GM18861 (cell line): ENCODE data around the gene ARHGAP10.

Experiments
- ATAC-seq: cut with Tn5 transposase; IDR thresholded peaks from one replicate; pipeline ENCODE4 v1.9.1; 2021; ENCODE audit not compliant: unreplicated experiment

The ARHGAP10 gene

DNA sequence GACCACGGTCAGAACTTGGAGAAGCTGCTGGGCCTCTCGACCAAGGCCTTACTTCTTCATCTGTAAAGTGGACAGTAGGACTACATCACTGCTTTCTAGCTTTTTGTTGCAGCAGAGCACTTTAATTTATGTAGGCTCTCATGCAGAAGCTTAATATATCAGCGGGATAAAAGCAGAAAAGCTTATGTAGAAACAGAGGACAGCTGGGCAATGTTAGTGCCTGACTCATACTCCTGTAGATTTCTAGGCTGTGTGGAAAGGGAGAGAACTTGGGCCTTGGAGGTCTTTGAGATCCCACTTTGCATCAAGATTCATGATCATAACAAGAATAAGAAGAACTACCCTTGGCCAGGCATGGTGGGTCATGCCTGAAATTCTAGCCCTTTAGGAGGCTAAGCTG lies 91.2 kb downstream of the ARHGAP10 start:
- no peak for ATAC-seq

GRCh38 chr4:147824316-147824715 lies 92.4 kb downstream of the ARHGAP10 start:
- ATAC-seq, result no peak

GRCh38 chr4:147824884-147825283 lies 93.0 kb downstream of the ARHGAP10 start:
- no peak for ATAC-seq

DNA sequence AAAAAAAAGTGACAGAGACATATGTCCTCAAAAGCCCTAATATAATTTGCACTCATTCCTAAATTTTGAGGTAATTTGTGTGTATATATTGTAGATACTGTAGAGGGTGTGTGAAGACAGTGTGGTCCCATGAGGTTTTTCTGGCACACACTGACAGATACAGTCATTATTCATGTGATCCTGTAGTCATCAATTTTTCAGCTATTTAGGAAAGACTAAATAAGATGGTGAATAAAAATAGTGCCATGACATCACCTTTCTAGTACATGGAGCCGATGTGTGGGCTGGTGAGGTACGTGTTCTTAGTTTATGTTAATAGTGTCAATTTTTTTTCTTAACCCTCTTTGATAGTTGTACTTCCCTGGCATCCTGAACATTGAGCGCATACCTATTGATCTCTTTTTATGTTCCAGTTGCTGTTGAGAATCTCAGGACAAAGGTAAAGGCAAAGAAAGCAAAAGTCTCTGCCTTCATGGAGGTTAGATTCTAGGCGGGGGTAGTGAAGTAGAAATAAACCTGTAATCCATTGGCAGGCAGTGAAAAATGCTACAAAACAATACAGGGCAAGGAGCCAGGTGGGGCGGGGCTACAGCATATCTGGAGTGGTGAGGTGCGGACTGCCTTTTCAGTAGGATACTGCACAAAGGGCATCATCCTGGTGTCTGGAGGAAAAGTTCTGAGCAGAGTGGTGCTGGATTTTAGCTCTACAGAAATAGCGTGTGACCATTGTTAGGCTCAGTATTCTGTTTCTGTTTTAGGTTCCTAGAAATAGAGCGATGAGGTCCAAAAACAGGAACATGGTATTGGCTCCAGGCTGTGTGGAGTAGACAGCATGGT lies 93.8 kb downstream of the ARHGAP10 start:
- ATAC-seq, result no peak

DNA sequence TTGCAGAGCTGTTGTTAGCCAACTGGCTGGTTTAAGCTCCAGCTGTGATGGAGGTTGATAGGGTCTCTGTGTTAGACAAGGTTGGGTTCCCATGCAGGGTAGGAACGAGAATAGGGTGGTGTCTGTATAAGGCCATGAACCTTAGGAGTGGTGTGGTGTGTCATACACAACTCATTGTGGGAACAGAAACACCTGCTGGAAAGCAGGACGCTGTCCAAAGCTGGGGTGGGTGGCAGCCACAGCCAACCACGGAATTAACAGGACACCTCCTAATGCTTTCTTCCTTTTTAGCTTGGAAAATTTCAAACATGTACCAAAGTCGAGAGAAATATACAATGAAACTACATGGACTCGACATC lies 94.4 kb downstream of the ARHGAP10 start:
- ATAC-seq, result no peak

GRCh38 chr4:147828331-147828905 lies 96.5 kb downstream of the ARHGAP10 start:
- no peak for ATAC-seq

DNA sequence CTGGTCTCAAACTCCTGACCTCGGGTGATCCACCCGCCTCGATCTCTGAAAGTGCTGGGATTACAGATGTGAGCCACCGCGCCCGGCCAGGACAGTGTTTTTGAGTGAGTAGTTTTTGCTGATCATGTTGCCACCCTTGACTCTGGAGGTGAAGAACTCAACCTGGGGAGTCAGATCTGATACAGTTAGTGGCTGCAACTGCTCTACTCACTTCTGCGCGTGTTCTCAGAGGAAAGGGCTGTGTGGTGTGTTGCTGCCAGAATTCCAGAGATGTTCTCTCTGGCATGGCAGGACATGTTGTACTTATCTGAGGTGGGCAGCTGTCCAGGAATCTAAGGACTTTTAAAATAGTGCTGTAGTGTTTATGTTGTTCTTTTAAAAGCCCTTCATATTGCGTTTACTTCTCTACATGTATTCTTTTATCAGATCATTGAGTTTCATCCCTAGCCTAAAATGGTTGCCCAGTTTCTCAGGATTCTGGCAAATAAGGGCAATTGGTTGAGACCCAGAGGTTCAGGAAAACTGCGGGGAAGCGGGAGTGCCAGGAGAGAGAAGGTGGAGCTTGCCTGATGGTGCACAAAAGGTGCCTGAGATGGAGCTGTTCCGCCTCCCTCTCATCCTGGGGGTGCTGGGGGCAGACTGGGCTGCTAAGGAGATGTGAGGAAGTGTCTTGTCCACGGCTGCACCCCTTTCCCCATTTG lies 97.7 kb downstream of the ARHGAP10 start:
- ATAC-seq, result no peak

- ATAC-seq, result no peak
Measured at GRCh38 chr4:147830102-147830463, 98.2 kb downstream of the ARHGAP10 start.

DNA sequence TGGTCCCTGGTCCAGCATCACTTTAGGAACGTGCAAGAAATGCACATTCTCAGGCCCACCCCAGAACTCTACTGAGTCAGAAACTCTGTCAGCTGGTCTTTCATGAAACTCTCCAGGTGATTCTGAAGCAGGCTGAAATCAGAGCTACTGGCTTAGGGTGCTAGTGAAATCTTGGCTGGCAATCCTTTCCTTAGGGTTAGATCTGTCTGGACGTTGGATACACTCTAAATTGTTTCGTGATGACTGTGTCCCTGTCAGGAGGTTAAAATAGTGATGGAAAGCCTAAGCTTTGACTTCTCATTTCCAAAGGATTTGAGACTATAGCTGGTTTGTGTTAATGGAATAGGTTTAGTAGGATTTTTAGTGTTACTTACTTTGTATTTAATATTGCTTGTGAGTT lies 99.1 kb downstream of the ARHGAP10 start:
- ATAC-seq, result no peak

GRCh38 chr4:147831551-147832171 lies 99.8 kb downstream of the ARHGAP10 start:
- ATAC-seq, result no peak

- no peak for ATAC-seq
Measured at GRCh38 chr4:147833254-147833653, 101.4 kb downstream of the ARHGAP10 start.

DNA sequence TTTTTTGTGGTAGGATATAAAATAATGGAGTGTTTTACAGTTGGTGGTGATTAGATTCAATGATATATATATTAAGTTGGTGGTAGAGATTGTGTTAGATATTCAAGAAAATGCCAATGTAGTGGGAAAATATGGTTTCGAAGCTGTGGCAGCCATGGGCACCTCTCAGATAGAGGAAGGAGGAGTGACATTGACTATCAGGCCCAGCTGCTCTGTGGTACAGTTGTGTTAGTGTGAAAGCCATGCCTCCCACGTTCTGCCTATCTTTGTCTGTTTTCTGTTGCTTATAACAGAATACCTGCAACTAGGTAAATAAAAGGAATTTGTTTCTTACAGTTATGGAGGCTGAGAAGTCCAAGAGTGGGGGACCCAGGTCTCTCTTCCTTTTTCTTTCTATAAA lies 101.9 kb downstream of the ARHGAP10 start:
- ATAC-seq, result no peak

DNA sequence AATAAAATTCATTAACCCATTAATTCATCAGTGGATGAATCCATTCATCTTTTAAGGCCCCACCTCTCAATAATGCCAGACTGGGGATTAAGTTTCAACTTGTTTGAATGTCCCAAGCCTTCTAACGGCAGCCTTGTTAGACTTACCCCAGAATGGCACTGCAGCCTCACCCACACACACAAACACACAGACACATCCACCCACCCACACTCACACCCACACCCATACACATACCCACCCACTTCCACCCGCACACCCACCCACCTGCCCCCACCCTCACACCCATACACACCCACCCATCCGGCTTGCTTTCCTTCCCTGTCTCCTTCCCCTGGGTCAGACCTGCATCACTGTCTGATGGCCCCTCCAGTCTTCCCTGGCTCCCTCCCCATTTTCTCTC lies 102.6 kb downstream of the ARHGAP10 start:
- no peak for ATAC-seq

GRCh38 chr4:147836807-147837206 lies 104.9 kb downstream of the ARHGAP10 start:
- no peak for ATAC-seq

DNA sequence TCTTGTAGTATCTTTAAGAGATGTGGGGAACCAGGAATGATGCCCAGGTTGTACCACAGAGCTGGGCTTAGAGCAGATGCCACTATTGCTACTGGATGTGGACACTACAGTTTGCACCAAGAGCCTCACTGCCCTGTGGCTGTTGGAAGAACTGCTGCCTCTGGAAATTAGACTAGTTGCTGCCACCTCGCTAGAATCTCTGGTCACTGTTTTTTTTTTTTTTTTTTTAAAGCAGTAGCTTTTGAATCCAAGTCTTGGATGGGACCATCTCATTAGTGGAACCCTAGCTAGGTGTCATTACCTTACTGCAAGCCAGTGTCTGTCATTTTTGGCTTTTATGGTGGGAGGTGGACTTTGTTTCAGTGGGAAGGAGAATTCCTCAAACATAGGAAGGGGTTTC lies 105.5 kb downstream of the ARHGAP10 start:
- no peak for ATAC-seq

DNA sequence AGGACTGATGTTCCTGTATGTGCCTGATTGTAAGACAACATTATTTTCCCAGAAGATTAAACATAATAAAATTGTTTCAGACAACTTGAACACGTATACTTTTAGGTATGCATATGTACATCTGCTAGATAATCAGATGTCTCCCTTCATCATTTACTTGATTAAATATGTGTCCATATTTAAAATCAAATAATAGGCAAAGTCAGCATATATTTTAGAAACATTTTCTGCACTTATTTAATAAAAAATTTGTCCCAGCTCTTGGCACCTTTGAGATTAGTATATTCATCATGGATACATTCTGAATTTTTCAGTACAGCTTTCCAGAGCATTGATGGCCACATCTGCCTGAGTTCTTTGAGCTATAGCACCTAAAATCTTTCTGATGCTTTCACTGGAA lies 106.0 kb downstream of the ARHGAP10 start:
- ATAC-seq, result no peak

GRCh38 chr4:147839200-147839599 lies 107.3 kb downstream of the ARHGAP10 start:
- no peak for ATAC-seq

DNA sequence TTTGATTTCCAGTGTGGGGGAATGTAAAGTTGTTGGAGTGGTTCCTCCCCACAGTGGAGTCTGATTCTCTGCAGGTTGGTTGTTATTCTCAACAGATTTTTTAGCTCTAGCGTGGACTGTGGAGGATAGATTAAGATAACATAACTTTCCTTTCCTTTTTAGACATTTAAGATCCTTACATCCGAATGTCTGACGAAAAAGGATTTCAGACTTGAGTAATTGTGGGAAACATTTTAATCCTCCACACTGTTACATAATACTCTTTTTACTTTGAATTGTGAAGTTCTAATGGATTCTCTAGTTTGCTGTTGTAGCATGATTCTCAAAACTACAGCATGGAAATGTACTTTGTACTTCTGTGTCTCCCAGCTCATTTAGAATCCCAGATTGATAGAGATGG lies 107.8 kb downstream of the ARHGAP10 start:
- no peak for ATAC-seq

GRCh38 chr4:147840838-147841738 lies 109.2 kb downstream of the ARHGAP10 start:
- ATAC-seq, result peak; percentile 88

GRCh38 chr4:147842573-147842972 lies 110.7 kb downstream of the ARHGAP10 start:
- ATAC-seq, result no peak

GRCh38 chr4:147843162-147843561 lies 111.3 kb downstream of the ARHGAP10 start:
- ATAC-seq, result no peak
